ENCODE measurements around the gene PPP4R4. TPM values are rescaled to one million over a fixed set of nuclear protein-coding genes. Genes with fewer than 3 reads are reported as not detected.

PPP4R4 gene
- total and polyA plus RNA-seq, 2 experiments from 2014 or later, result 3.0 to 11.1 TPM

- TF ChIP-seq EZH2 (IDR thresholded peaks at IDR 0.05; ENCODE audit: low read depth, unreplicated experiment), result no peak
- no peak for TF ChIP-seq STAT1 (IDR thresholded peaks at IDR 0.05; ENCODE audit: unreplicated experiment)
- TF ChIP-seq CTCF (conservative IDR thresholded peaks at IDR 0.05; ENCODE audit: low read depth in 2 of 2), result no peak
- TF ChIP-seq NANOG (IDR thresholded peaks at IDR 0.05; ENCODE audit: borderline replicate concordance), result no peak
- no peak for TF ChIP-seq REST (IDR thresholded peaks at IDR 0.05; ENCODE audit: unreplicated experiment)
- TF ChIP-seq ZNF114 (CRISPR knock-in tag; IDR thresholded peaks at IDR 0.05), result no peak
- TF ChIP-seq POLR2AphosphoS5 (IDR thresholded peaks at IDR 0.05; ENCODE audit: low read depth), result no peak
Observed at GRCh38 chr14:94237983-94238382, 63.9 kb downstream of the PPP4R4 start (continued).

GRCh38 chr14:94239406-94239805 is 65.3 kb downstream of the PPP4R4 start:
- H3K4me1 Mint-ChIP-seq, result peaks cover 2% of the 10 kb centered on the region; the same call in 1 of the 3 replicates
- H3K4me1 ChIP-seq (ENCODE audit: insufficient read depth), result no peaks in the 10 kb centered on the region
- no peaks in the 10 kb centered on the region for H3K79me2 ChIP-seq (replicated peaks; ENCODE audit: insufficient read depth)
- no peaks in the 10 kb centered on the region for H3K36me3 ChIP-seq (ENCODE audit: insufficient read depth)
- H3K9me2 ChIP-seq (ENCODE audit: insufficient read depth), result no peaks in the 10 kb centered on the region
- ATAC-seq (no peak), DNase-seq (ENCODE audit: low spot score) (no peak)
- H3K27me3 ChIP-seq (ENCODE audit: insufficient read depth), result no peaks in the 10 kb centered on the region
- H3K27ac ChIP-seq (ENCODE audit: low read depth), result no peak overlapping the region
- no peak overlapping the region for H3K4me2 ChIP-seq
- H4K20me1 ChIP-seq (replicated peaks; ENCODE audit: insufficient read depth), result no peaks in the 10 kb centered on the region
- H3K4me3 Mint-ChIP-seq, result no peak overlapping the region
- no peak overlapping the region; the same call in 1 of the 2 replicates for H3K27ac Mint-ChIP-seq
- no peak overlapping the region for H2AFZ ChIP-seq
- H3K9me3 Mint-ChIP-seq, result no peaks in the 10 kb centered on the region
- no peaks in the 10 kb centered on the region for H3F3A ChIP-seq (replicated peaks; ENCODE audit: low read depth)
- H3K27me3 Mint-ChIP-seq (ENCODE audit: insufficient read depth, low read depth, poor library complexity), result no peaks in the 10 kb centered on the region
- TF ChIP-seq CREB1 (CRISPR knock-in tag; IDR thresholded peaks at IDR 0.05; ENCODE audit: low read depth), result no peak
- no peak for TF ChIP-seq EZH2 (IDR thresholded peaks at IDR 0.05; ENCODE audit: low read depth, unreplicated experiment)
- no peak for TF ChIP-seq CTCF (conservative IDR thresholded peaks at IDR 0.05; ENCODE audit: low read depth in 2 of 2)
- TF ChIP-seq ETS1 (IDR thresholded peaks at IDR 0.05), result no peak
- no peak for TF ChIP-seq ZNF331 (CRISPR knock-in tag; IDR thresholded peaks at IDR 0.05; ENCODE audit: low read depth)
- TF ChIP-seq JUNB (IDR thresholded peaks at IDR 0.05; ENCODE audit: unreplicated experiment), result no peak
- no peak overlapping the region for H3K4me3 ChIP-seq
- peaks cover 18% of the 10 kb centered on the region; the same call in 2 of the 3 replicates for H3K36me3 Mint-ChIP-seq (ENCODE audit: low read depth)

All from GM23338 (cell line).